Neural progenitor cell (in vitro differentiated cells): ENCODE results near the gene PAX1. TPM values are rescaled to one million over a fixed set of nuclear protein-coding genes. Genes with fewer than 3 reads are reported as not detected.

Source experiments
- DNase-seq: peaks from one replicate; pipeline ENCODE4 v3.0.0-alpha.2; 2016; ENCODE audit warnings: low spot score
- H2AFZ ChIP-seq: fragments of 200-600 bp; sonication (generic); replicated peaks from 2 replicates; pipeline ENCODE4 v1.6.1; 2016; ENCODE audit warnings: antibody characterized with exemption
- H3F3A ChIP-seq: fragments of 200-600 bp; sonication (generic); 2 replicates; pipeline ENCODE4 v1.6.1; 2016; ENCODE audit warnings: antibody characterized with exemption, low read depth
- H3K27ac ChIP-seq: fragments of 200-600 bp; sonication (generic); 2 replicates; pipeline ENCODE4 v1.5.1; 2016; ENCODE audit warnings: mild to moderate bottlenecking
- H3K27me3 ChIP-seq: fragments of 200-600 bp; sonication (generic); 2 replicates; pipeline ENCODE4 v1.6.1; 2016; ENCODE audit warnings: mild to moderate bottlenecking, moderate library complexity
- H3K36me3 ChIP-seq: fragments of 200-600 bp; sonication (generic); 2 replicates; pipeline ENCODE4 v1.5.1; 2016
- H3K4me1 ChIP-seq: fragments of 200-600 bp; sonication (generic); 2 replicates; pipeline ENCODE4 v1.6.1; 2016; ENCODE audit warnings: mixed run types
- H3K4me2 ChIP-seq: fragments of 200-600 bp; sonication (generic); 2 replicates; pipeline ENCODE4 v1.6.1; 2016
- H3K4me3 ChIP-seq: fragments of 200-600 bp; sonication (generic); 2 replicates; pipeline ENCODE4 v1.5.1; 2016
- H3K79me2 ChIP-seq: fragments of 200-600 bp; sonication (generic); 2 replicates; pipeline ENCODE4 v1.6.1; 2016; ENCODE audit warnings: low read depth
- H3K9ac ChIP-seq: fragments of 200-600 bp; sonication (generic); 2 replicates; pipeline ENCODE4 v1.6.1; 2016
- H3K9me3 ChIP-seq: fragments of 200-600 bp; sonication (generic); 2 replicates; pipeline ENCODE4 v1.5.1; 2016; ENCODE audit warnings: low read depth
- H4K20me1 ChIP-seq: fragments of 200-600 bp; sonication (generic); 2 replicates; pipeline ENCODE4 v1.6.1; 2016; ENCODE audit warnings: low read depth
- H3K27ac Mint-ChIP-seq: 3 replicates; pipeline ENCODE4 v1.8.0; 2021; ENCODE audit warnings: mixed read lengths
- H3K27me3 Mint-ChIP-seq: 2 replicates; pipeline ENCODE4 v1.8.0; 2022; ENCODE audit warnings: low read depth, mild to moderate bottlenecking, inconsistent platforms, moderate library complexity, mixed read lengths; ENCODE audit not compliant: insufficient read depth
- H3K36me3 Mint-ChIP-seq: 3 replicates; pipeline ENCODE4 v1.8.0; 2021; ENCODE audit warnings: mixed read lengths
- H3K4me1 Mint-ChIP-seq: 3 replicates; pipeline ENCODE4 v1.8.0; 2021; ENCODE audit warnings: mixed read lengths
- H3K4me3 Mint-ChIP-seq: 3 replicates; pipeline ENCODE4 v1.8.0; 2021; ENCODE audit warnings: mild to moderate bottlenecking, moderate library complexity, mixed read lengths
- H3K9me3 Mint-ChIP-seq: 3 replicates; pipeline ENCODE4 v1.8.0; 2020; ENCODE audit warnings: mixed read lengths
- CTCF ChIP-seq: fragments of 200-600 bp; sonication (generic); IDR thresholded peaks from 2 replicates; pipeline ENCODE4 v1.5.1; 2017; ENCODE audit warnings: antibody characterized with exemption, mild to moderate bottlenecking
- EZH2 ChIP-seq: fragments of 200-600 bp; sonication (generic); IDR thresholded peaks from 2 replicates; pipeline ENCODE4 v1.6.1; 2017; ENCODE audit warnings: antibody characterized with exemption, mild to moderate bottlenecking, moderate library complexity
- EZH2phosphoT487 ChIP-seq: fragments of 200-600 bp; sonication (generic); IDR thresholded peaks from 2 replicates; pipeline ENCODE4 v1.6.1; 2017; ENCODE audit warnings: antibody characterized with exemption
- total RNA-seq: library from RNA; depleted of rRNA; stranded (reverse); fragments of >200 nt; gene quantifications from 2 replicates; pipeline ENCODE4 v1.2.3, GENCODE V29; 2015; ENCODE audit warnings: low replicate concordance

The PAX1 gene
- total RNA-seq, 1 donor from 2014 or later, result not detected

GRCh38 chr20:21663465-21663864, 42.0 kb upstream of the PAX1 start:
- Histone ChIP-seq H3K9me3 (no peaks in the 10 kb centered on the region), H3K4me1 (no peaks in the 10 kb centered on the region), H3K79me2 (no peaks in the 10 kb centered on the region), H3K27me3 (peaks cover 33% of the 10 kb centered on the region), H4K20me1 (no peaks in the 10 kb centered on the region), H2AFZ (no peak overlapping the region), H3K4me3 (no peak overlapping the region), H3K27ac (no peak overlapping the region), H3K9ac (no peak overlapping the region), H3K4me2 (no peak overlapping the region), H3K36me3 (no peaks in the 10 kb centered on the region), H3F3A (no peaks in the 10 kb centered on the region)
- DNase-seq, result no peak
- no peaks in the 10 kb centered on the region for H3K36me3 Mint-ChIP-seq
- H3K4me1 Mint-ChIP-seq, result no peaks in the 10 kb centered on the region
- TF ChIP-seq CTCF, result no peak
- TF ChIP-seq EZH2phosphoT487, result no peak
- no peak for TF ChIP-seq EZH2
- no peak overlapping the region for H3K27ac Mint-ChIP-seq
- H3K27me3 Mint-ChIP-seq, result peaks cover 4% of the 10 kb centered on the region
- no peaks in the 10 kb centered on the region for H3K9me3 Mint-ChIP-seq
- no peak overlapping the region for H3K4me3 Mint-ChIP-seq

GRCh38 chr20:21665687-21666446, 39.6 kb upstream of the PAX1 start:
- no peaks in the 10 kb centered on the region for H3K4me1 Mint-ChIP-seq
- H3K9me3 ChIP-seq, result no peaks in the 10 kb centered on the region
- H3K9ac ChIP-seq, result no peak overlapping the region
- H3K36me3 Mint-ChIP-seq, result no peaks in the 10 kb centered on the region
- H4K20me1 ChIP-seq, result no peaks in the 10 kb centered on the region
- no peaks in the 10 kb centered on the region for H3K79me2 ChIP-seq
- no peaks in the 10 kb centered on the region for H3F3A ChIP-seq
- no peak for DNase-seq
- no peak overlapping the region for H3K27ac Mint-ChIP-seq
- no peaks in the 10 kb centered on the region for H3K36me3 ChIP-seq
- no peak overlapping the region for H3K27ac ChIP-seq
- H3K4me3 ChIP-seq, result no peak overlapping the region
- no peak for TF ChIP-seq EZH2phosphoT487
- TF ChIP-seq CTCF, result no peak
- TF ChIP-seq EZH2, result no peak
- H3K4me1 ChIP-seq, result no peaks in the 10 kb centered on the region
- H2AFZ ChIP-seq, result no peak overlapping the region
- no peak overlapping the region for H3K4me2 ChIP-seq
- H3K9me3 Mint-ChIP-seq, result peaks cover 2% of the 10 kb centered on the region
- H3K4me3 Mint-ChIP-seq, result no peak overlapping the region
- peaks cover 4% of the 10 kb centered on the region for H3K27me3 Mint-ChIP-seq
- H3K27me3 ChIP-seq, result peaks cover 9% of the 10 kb centered on the region

- Mint-ChIP-seq H3K4me3 (no peak overlapping the region), H3K27ac (no peak overlapping the region), H3K9me3 (peaks cover 2% of the 10 kb centered on the region), H3K27me3 (peaks cover 2% of the 10 kb centered on the region), H3K36me3 (no peaks in the 10 kb centered on the region), H3K4me1 (no peaks in the 10 kb centered on the region)
- no peaks in the 10 kb centered on the region for H3K9me3 ChIP-seq
- H3K4me2 ChIP-seq, result no peak overlapping the region
- H3K36me3 ChIP-seq, result no peaks in the 10 kb centered on the region
- no peak overlapping the region for H3K4me3 ChIP-seq
- no peaks in the 10 kb centered on the region for H3F3A ChIP-seq
- H3K4me1 ChIP-seq, result no peaks in the 10 kb centered on the region
- no peaks in the 10 kb centered on the region for H4K20me1 ChIP-seq
- no peaks in the 10 kb centered on the region for H3K79me2 ChIP-seq
- TF ChIP-seq EZH2, result no peak
- no peak overlapping the region for H3K9ac ChIP-seq
- no peaks in the 10 kb centered on the region for H3K27me3 ChIP-seq
- H3K27ac ChIP-seq, result no peak overlapping the region
- no peak for DNase-seq
- H2AFZ ChIP-seq, result no peak overlapping the region
Measured at GRCh38 chr20:21670126-21670525, 35.3 kb upstream of the PAX1 start.

- Histone ChIP-seq H3K4me2 (no peak overlapping the region), H3K27me3 (no peaks in the 10 kb centered on the region), H3K27ac (no peak overlapping the region), H3K9ac (no peak overlapping the region), H3K4me3 (no peak overlapping the region), H2AFZ (no peak overlapping the region), H3K36me3 (no peaks in the 10 kb centered on the region), H3K9me3 (no peaks in the 10 kb centered on the region), H4K20me1 (no peaks in the 10 kb centered on the region), H3K4me1 (no peaks in the 10 kb centered on the region), H3K79me2 (no peaks in the 10 kb centered on the region), H3F3A (no peaks in the 10 kb centered on the region)
- Mint-ChIP-seq H3K9me3 (peaks cover 2% of the 10 kb centered on the region), H3K4me3 (no peak overlapping the region), H3K27ac (no peak overlapping the region), H3K36me3 (no peaks in the 10 kb centered on the region), H3K27me3 (peaks cover 2% of the 10 kb centered on the region), H3K4me1 (no peaks in the 10 kb centered on the region)
- TF ChIP-seq CTCF (no peak), EZH2phosphoT487 (no peak), EZH2 (no peak)
- DNase-seq, result no peak
Measured at GRCh38 chr20:21670981-21671380, 34.5 kb upstream of the PAX1 start.
